Ascending aorta (tissue), 2 donors: ENCODE results near the gene MAMLD1. TPM values are rescaled to one million over a fixed set of nuclear protein-coding genes. Genes with fewer than 3 reads are reported as not detected.

Experiments
- DNase-seq, 2 donors: peaks; one replicate each; pipeline ENCODE4 v3.0.0-alpha.2; 2019; ENCODE audit warnings: low spot score in 2 of 2
- H3K27ac ChIP-seq, 2 donors: fragments of 200-600 bp; sonication (generic); one replicate each; pipeline ENCODE4 v1.5.1; 2016 to 2017; ENCODE audit warnings: mild to moderate bottlenecking in 1 of 2
- H3K27me3 ChIP-seq: fragments of 200-600 bp; sonication (generic); one replicate; pipeline ENCODE4 v1.5.1; 2017
- H3K36me3 ChIP-seq, 2 donors: fragments of 200-600 bp; sonication (generic); one replicate each; pipeline ENCODE4 v1.5.1; 2016
- H3K4me1 ChIP-seq, 2 donors: fragments of 200-600 bp; sonication (generic); one replicate each; pipeline ENCODE4 v1.5.1; 2016 to 2017; ENCODE audit warnings: mild to moderate bottlenecking in 1 of 2
- H3K4me3 ChIP-seq, 2 donors: fragments of 200-600 bp; sonication (generic); one replicate each; pipeline ENCODE4 v1.5.1; 2016 to 2017; ENCODE audit warnings: mild to moderate bottlenecking in 1 of 2
- H3K9me3 ChIP-seq, 2 donors: fragments of 200-600 bp; sonication (generic); one replicate each; pipeline ENCODE4 v1.5.1; 2016
- intact Hi-C: fragments of 100-400 bp; cut with DNase I; formaldehyde crosslinking; loops from one replicate; pipeline ENCODE4 v1.15.1; 2023
- total RNA-seq: library from RNA; depleted of rRNA; stranded (reverse); fragments of >200 nt; gene quantifications from one replicate; pipeline ENCODE4 v1.1.0, GENCODE V29; 2016
- TF ChIP-seq, protein P1 (sequence below), 3 experiments: fragments of 200-600 bp in 2 of 3; fragments of 450-650 bp in 1 of 3; sonication (generic) in 2 of 3; IDR thresholded peaks; one replicate each; pipeline ENCODE4 v1.5.1; 2016 to 2019; ENCODE audit warnings: antibody characterized with exemption in 3 of 3, mild to moderate bottlenecking in 1 of 3, moderate library complexity in 1 of 3

The MAMLD1 gene
- total RNA-seq, 1 donor from 2014 or later: 15.4 TPM

DNA sequence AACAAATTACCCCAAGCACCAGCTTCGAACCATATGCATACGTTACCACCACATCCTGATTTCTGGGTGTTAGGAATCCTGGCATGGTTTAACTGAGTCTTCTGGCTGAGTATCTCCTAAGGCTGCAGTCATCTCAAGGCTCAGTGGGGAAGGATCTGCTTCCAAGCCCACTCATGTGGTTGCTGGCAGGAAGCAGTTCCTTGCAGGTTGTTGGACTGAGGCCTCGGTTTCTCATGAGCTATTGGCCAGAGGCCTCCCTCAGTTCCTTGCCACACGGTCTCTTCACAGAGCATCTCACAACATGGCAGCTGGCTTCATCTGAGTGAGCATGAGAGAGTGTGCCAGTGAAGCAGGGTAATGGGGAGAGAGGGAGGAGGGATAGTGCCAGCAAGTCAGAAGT lies 109.2 kb downstream of the MAMLD1 start:
- H3K4me3 ChIP-seq: no peak overlapping the region
- TF ChIP-seq, protein P1, sequence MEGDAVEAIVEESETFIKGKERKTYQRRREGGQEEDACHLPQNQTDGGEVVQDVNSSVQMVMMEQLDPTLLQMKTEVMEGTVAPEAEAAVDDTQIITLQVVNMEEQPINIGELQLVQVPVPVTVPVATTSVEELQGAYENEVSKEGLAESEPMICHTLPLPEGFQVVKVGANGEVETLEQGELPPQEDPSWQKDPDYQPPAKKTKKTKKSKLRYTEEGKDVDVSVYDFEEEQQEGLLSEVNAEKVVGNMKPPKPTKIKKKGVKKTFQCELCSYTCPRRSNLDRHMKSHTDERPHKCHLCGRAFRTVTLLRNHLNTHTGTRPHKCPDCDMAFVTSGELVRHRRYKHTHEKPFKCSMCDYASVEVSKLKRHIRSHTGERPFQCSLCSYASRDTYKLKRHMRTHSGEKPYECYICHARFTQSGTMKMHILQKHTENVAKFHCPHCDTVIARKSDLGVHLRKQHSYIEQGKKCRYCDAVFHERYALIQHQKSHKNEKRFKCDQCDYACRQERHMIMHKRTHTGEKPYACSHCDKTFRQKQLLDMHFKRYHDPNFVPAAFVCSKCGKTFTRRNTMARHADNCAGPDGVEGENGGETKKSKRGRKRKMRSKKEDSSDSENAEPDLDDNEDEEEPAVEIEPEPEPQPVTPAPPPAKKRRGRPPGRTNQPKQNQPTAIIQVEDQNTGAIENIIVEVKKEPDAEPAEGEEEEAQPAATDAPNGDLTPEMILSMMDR (IDR thresholded peaks at IDR 0.05): no peak
- H3K4me1 ChIP-seq: no peaks in the 10 kb centered on the region
- no peaks in the 10 kb centered on the region for H3K27me3 ChIP-seq
- no peak for DNase-seq
- no peaks in the 10 kb centered on the region for H3K9me3 ChIP-seq
- H3K36me3 ChIP-seq: no peaks in the 10 kb centered on the region
- no peak overlapping the region for H3K27ac ChIP-seq
- intact Hi-C loops: no loop called here

DNA sequence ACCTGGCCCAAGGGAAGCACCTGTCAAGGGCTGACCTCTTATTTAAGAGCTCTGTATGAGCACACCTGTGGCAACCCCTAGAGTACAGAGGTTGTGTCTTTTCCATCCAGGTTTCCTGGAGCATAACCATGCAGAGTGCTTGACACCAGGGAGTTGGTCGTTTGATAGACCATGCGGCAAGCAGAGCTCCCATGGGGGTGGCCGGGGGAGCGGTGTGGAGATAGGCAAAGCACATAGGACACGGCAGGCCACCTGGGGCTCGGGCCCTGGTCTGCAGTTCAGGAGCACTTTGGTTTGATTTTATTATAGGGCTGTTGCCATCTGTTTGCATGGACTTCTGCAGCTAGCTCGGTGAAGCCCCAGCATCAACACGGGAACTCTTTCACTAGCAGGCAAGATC lies 110.3 kb downstream of the MAMLD1 start:
- no peak for DNase-seq
- Histone ChIP-seq H3K4me3 (no peak overlapping the region), H3K9me3 (no peaks in the 10 kb centered on the region), H3K4me1 (no peaks in the 10 kb centered on the region), H3K27ac (no peak overlapping the region), H3K36me3 (no peaks in the 10 kb centered on the region), H3K27me3 (no peaks in the 10 kb centered on the region)
- intact Hi-C loops: no loop called here
- TF ChIP-seq, protein P1 (IDR thresholded peaks at IDR 0.05): no peak

DNA sequence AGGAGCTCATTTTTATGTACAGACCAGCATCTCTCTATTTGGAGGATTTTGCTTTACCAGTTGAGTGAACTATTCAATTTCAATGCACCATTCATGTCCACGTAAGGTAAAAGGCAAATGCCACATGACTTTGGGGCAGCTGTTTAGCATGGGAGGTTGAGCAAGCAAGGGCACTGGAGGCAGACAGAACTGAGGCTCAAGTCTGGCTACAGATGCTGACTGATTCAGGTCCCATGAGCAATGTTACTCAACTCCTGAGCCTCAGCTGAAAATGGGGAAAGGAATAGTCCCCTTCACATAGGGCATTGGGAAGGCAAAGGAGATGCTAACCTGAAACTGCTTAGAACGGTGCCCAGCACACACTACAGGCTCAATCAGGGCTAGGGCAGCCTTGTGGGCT lies 112.3 kb downstream of the MAMLD1 start:
- Histone ChIP-seq H3K36me3 (no peaks in the 10 kb centered on the region), H3K4me1 (no peaks in the 10 kb centered on the region), H3K27ac (no peak overlapping the region), H3K27me3 (no peaks in the 10 kb centered on the region), H3K4me3 (no peak overlapping the region), H3K9me3 (no peaks in the 10 kb centered on the region)
- intact Hi-C loops: no loop called here
- DNase-seq: no peak
- TF ChIP-seq, protein P1 (IDR thresholded peaks at IDR 0.05): no peak

DNA sequence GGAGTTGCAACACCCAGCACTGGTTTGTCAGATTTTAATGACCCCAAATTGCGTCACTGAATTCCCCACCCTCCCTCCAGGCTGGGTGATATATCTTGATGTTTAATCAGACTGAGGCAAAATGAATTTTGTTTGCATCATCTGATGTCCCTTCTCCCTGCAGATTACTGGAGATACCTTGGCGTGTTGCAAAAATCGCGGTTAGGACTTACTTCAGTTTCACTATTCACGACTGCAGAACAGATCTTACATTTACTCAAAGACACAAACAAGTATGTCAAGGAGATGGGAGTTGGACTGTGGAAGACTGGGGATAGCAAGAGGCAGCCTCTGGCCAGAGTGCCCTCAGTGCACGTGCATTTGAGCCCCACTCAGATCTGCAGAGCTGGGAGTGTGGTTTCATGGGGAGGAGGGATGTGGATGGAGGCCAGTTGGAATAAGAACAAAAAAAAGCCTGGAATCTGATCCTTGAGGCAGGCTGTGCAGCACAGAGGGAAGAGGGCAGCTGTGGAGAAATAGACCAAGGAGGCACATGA lies 113.1 kb downstream of the MAMLD1 start:
- Histone ChIP-seq H3K36me3 (no peaks in the 10 kb centered on the region), H3K4me1 (no peaks in the 10 kb centered on the region), H3K4me3 (no peak overlapping the region), H3K27ac (no peak overlapping the region), H3K27me3 (no peaks in the 10 kb centered on the region), H3K9me3 (no peaks in the 10 kb centered on the region)
- no peak for DNase-seq
- intact Hi-C loops: no loop called here
- TF ChIP-seq, protein P1 (IDR thresholded peaks at IDR 0.05): no peak

DNA sequence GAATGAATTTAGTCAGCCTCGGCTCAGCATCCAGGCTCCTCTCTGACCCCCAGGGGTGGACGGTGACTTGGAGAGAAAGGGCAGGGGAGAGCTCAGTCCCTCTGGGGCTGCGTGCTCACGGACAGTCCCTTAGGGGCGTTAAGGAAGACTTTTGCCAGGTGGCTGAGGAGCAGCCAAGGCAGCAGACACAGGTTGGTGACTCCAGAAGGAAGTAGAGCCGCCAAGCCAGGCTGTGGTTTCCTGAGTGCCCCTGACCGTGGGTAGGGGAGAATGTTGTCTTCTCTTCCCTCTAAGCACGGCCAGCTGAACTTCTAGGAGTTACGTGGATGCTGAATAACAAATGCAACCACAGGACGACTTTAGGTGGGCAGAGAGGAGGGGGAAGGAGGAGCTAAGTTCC lies 114.3 kb downstream of the MAMLD1 start:
- H3K4me1 ChIP-seq: no peaks in the 10 kb centered on the region
- no peaks in the 10 kb centered on the region for H3K27me3 ChIP-seq
- H3K9me3 ChIP-seq: no peaks in the 10 kb centered on the region
- H3K36me3 ChIP-seq: no peaks in the 10 kb centered on the region
- DNase-seq: no peak
- no peak overlapping the region for H3K4me3 ChIP-seq
- intact Hi-C loops: no loop called here
- TF ChIP-seq, protein P1 (IDR thresholded peaks at IDR 0.05): no peak
- H3K27ac ChIP-seq: no peak overlapping the region
